Measurements from ENCODE around the gene SLC25A1. TPM values are rescaled to one million over a fixed set of nuclear protein-coding genes. Genes with fewer than 3 reads are reported as not detected.

The SLC25A1 gene
- total and polyA plus RNA-seq, 2 donors (not counting 1 experiment from before 2014, with no cell fraction given) = 41.3 to 47.7 TPM

DNA sequence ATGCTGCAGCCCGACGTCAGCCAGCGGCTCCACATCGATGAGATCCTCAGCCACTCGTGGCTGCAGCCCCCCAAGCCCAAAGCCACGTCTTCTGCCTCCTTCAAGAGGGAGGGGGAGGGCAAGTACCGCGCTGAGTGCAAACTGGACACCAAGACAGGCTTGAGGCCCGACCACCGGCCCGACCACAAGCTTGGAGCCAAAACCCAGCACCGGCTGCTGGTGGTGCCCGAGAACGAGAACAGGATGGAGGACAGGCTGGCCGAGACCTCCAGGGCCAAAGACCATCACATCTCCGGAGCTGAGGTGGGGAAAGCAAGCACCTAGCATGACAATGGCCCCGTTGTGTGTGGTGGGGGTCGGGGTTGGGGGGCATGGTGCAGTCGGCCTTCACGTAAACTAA is 46.4 kb downstream of the SLC25A1 start:
- Histone ChIP-seq H3K4me2 (replicated peaks; ENCODE audit: low read depth, low read length, poor library complexity, severe bottlenecking) (no peak overlapping the region), H3K4me1 (ENCODE audit: control insufficient read depth in 2 of 2, insufficient read depth in 2 of 2, low read length in 2 of 2) (no peaks in the 10 kb centered on the region), H4K20me1 (ENCODE audit: control insufficient read depth, insufficient read depth, low read length, poor library complexity, severe bottlenecking) (peaks cover 6% of the 10 kb centered on the region), H3K36me3 (replicated peaks in 1 of 2; ENCODE audit: control extremely low read depth in 1 of 2, control insufficient read depth in 1 of 2, extremely low read depth in 1 of 2, insufficient read depth in 2 of 2, low read length in 1 of 2) (peaks cover 2 to 29% of the 10 kb centered on the region in 2 experiments), H3K79me2 (ENCODE audit: control insufficient read depth, insufficient read depth, low read length) (no peaks in the 10 kb centered on the region), H3K4me3 (ENCODE audit: control extremely low read depth in 1 of 5, extremely low read depth in 1 of 5, insufficient read depth in 1 of 5, low read depth in 2 of 5, low read length in 4 of 5) (no peak overlapping the region), H3K9ac (ENCODE audit: low read length) (no peak overlapping the region), H3K27me3 (replicated peaks in 1 of 4; ENCODE audit: control extremely low read depth in 1 of 4, control insufficient read depth in 3 of 4, insufficient read depth in 4 of 4, low read length in 3 of 4) (no peaks in the 10 kb centered on the region), H3K27ac (ENCODE audit: low read length in 2 of 2) (no peak overlapping the region), H3K9me3 (ENCODE audit: control extremely low read depth in 1 of 3, control insufficient read depth in 2 of 3, insufficient read depth in 1 of 3, low read length in 2 of 3) (no peaks in the 10 kb centered on the region), H2AFZ (ENCODE audit: insufficient read depth, low read depth, low read length, poor library complexity, severe bottlenecking) (no peak overlapping the region)
- CTCF ChIA-PET = no interaction called here
- intact Hi-C loops (cut with micrococcal nuclease) = no loop called here
- POLR2A ChIA-PET = no interaction called here
- no peaks in the 10 kb centered on the region for H3K4me1 Mint-ChIP-seq
- no peaks in the 10 kb centered on the region for H3K27me3 Mint-ChIP-seq
- no peak overlapping the region for H3K4me3 Mint-ChIP-seq
- H3K27ac Mint-ChIP-seq = no peak overlapping the region
- DNase-seq (no peak), ATAC-seq (ENCODE audit: low read depth) (no peak)
- TF ChIP-seq EZH2 (IDR thresholded peaks at IDR 0.05; ENCODE audit: borderline replicate concordance, insufficient read depth, low read depth, low read length, poor library complexity, severe bottlenecking) = no peak
- TF ChIP-seq, protein P1, sequence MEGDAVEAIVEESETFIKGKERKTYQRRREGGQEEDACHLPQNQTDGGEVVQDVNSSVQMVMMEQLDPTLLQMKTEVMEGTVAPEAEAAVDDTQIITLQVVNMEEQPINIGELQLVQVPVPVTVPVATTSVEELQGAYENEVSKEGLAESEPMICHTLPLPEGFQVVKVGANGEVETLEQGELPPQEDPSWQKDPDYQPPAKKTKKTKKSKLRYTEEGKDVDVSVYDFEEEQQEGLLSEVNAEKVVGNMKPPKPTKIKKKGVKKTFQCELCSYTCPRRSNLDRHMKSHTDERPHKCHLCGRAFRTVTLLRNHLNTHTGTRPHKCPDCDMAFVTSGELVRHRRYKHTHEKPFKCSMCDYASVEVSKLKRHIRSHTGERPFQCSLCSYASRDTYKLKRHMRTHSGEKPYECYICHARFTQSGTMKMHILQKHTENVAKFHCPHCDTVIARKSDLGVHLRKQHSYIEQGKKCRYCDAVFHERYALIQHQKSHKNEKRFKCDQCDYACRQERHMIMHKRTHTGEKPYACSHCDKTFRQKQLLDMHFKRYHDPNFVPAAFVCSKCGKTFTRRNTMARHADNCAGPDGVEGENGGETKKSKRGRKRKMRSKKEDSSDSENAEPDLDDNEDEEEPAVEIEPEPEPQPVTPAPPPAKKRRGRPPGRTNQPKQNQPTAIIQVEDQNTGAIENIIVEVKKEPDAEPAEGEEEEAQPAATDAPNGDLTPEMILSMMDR (IDR thresholded peaks at IDR 0.05) = no peak
- no peaks in the 10 kb centered on the region for H3K9me3 Mint-ChIP-seq (ENCODE audit: insufficient read depth)
- WGBS (ENCODE audit: insufficient coverage) = 95% methylated on average over 18 of the region's 20 CpGs

DNA sequence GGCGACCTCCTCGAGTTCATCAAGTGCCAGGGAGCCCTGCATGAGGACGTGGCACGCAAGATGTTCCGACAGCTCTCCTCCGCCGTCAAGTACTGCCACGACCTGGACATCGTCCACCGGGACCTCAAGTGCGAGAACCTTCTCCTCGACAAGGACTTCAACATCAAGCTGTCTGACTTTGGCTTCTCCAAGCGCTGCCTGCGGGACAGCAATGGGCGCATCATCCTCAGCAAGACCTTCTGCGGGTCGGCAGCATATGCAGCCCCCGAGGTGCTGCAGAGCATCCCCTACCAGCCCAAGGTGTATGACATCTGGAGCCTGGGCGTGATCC is 46.9 kb downstream of the SLC25A1 start:
- H3K27me3 ChIP-seq (replicated peaks in 1 of 4; ENCODE audit: control extremely low read depth in 1 of 4, control insufficient read depth in 3 of 4, insufficient read depth in 4 of 4, low read length in 3 of 4) = no peaks in the 10 kb centered on the region
- Mint-ChIP-seq H3K27ac (no peak overlapping the region), H3K4me1 (no peaks in the 10 kb centered on the region), H3K4me3 (no peak overlapping the region), H3K9me3 (ENCODE audit: insufficient read depth) (no peaks in the 10 kb centered on the region), H3K27me3 (no peaks in the 10 kb centered on the region)
- ChIA-PET POLR2A (no interaction called here), CTCF (no interaction called here)
- no peak overlapping the region for H3K27ac ChIP-seq (ENCODE audit: low read length in 2 of 2)
- H4K20me1 ChIP-seq (ENCODE audit: control insufficient read depth, insufficient read depth, low read length, poor library complexity, severe bottlenecking) = peaks cover 1% of the 10 kb centered on the region
- DNase-seq (no peak), ATAC-seq (ENCODE audit: low read depth) (no peak)
- H3K9ac ChIP-seq (ENCODE audit: low read length) = no peak overlapping the region
- no peak overlapping the region for H3K4me3 ChIP-seq (ENCODE audit: control extremely low read depth in 1 of 5, extremely low read depth in 1 of 5, insufficient read depth in 1 of 5, low read depth in 2 of 5, low read length in 4 of 5)
- no peaks in the 10 kb centered on the region for H3K9me3 ChIP-seq (ENCODE audit: control extremely low read depth in 1 of 3, control insufficient read depth in 2 of 3, insufficient read depth in 1 of 3, low read length in 2 of 3)
- no peak overlapping the region for H3K4me2 ChIP-seq (replicated peaks; ENCODE audit: low read depth, low read length, poor library complexity, severe bottlenecking)
- no peaks in the 10 kb centered on the region for H3K4me1 ChIP-seq (ENCODE audit: control insufficient read depth in 2 of 2, insufficient read depth in 2 of 2, low read length in 2 of 2)
- 98% methylated on average over 19 of the region's 19 CpGs for WGBS (ENCODE audit: insufficient coverage)
- intact Hi-C loops (cut with micrococcal nuclease) = no loop called here
- no peak for TF ChIP-seq EZH2 (IDR thresholded peaks at IDR 0.05; ENCODE audit: borderline replicate concordance, insufficient read depth, low read depth, low read length, poor library complexity, severe bottlenecking)
- TF ChIP-seq, protein P1 (IDR thresholded peaks at IDR 0.05) = no peak
- H2AFZ ChIP-seq (ENCODE audit: insufficient read depth, low read depth, low read length, poor library complexity, severe bottlenecking) = no peak overlapping the region
- no peaks in the 10 kb centered on the region for H3K79me2 ChIP-seq (ENCODE audit: control insufficient read depth, insufficient read depth, low read length)
- peaks cover 2 to 24% of the 10 kb centered on the region in 2 experiments for H3K36me3 ChIP-seq (replicated peaks in 1 of 2; ENCODE audit: control extremely low read depth in 1 of 2, control insufficient read depth in 1 of 2, extremely low read depth in 1 of 2, insufficient read depth in 2 of 2, low read length in 1 of 2)
